Dendritic cell treated with granulocyte-macrophage colony-stimulating factor and Interleukin-4, amounts not matched to agents 40 ng/mL and 50 ng/mL, for 4 days (primary cell): ENCODE results near the gene KRTAP10-2.
"Not testable (repeated sequence)": the region's sequence is repeated elsewhere in the genome, so short reads cannot be mapped to it uniquely, and the experiment has no call there.

Experiments
- H3K27ac Mint-ChIP-seq: one replicate; pipeline ENCODE4 v1.8.0; 2022; ENCODE audit warnings: mild to moderate bottlenecking, mixed read lengths
- H3K27me3 Mint-ChIP-seq: one replicate; pipeline ENCODE4 v1.8.0; 2022; ENCODE audit warnings: mild to moderate bottlenecking, mixed read lengths
- H3K36me3 Mint-ChIP-seq: one replicate; pipeline ENCODE4 v1.8.0; 2022; ENCODE audit warnings: low read depth, mixed read lengths
- H3K4me1 Mint-ChIP-seq: one replicate; pipeline ENCODE4 v1.8.0; 2022; ENCODE audit warnings: low read depth, mixed read lengths
- H3K4me3 Mint-ChIP-seq: one replicate; pipeline ENCODE4 v1.8.0; 2022; ENCODE audit warnings: mild to moderate bottlenecking, moderate library complexity, mixed read lengths
- H3K9me3 Mint-ChIP-seq: one replicate; pipeline ENCODE4 v1.8.0; 2022; ENCODE audit warnings: mixed read lengths
- intact Hi-C: fragments of 100-400 bp; cut with micrococcal nuclease; formaldehyde crosslinking; loops from one replicate; pipeline ENCODE4 v1.15.0; 2022

The KRTAP10-2 gene

DNA sequence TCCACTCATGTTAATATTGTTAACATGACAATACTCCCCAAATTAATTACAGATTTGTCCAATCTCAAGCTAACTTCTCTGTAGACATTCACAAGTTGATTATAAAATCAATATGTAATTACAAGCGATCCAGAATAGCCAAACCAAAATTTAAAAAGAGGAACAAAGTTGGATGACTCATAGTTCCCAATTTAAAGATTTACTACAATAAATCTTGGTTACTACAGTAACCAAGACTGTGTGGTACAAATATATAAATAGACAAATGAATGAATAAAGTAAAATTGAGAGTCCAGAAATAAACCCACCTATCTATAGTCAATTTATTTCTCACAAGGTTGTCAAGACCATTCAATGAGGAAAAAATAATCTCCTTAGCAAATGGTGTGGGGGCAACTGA is 15.1 kb upstream of the KRTAP10-2 start:
- intact Hi-C loops = no loop called here
- H3K27me3 Mint-ChIP-seq = peaks cover 15% of the 10 kb centered on the region
- peaks cover 8% of the 10 kb centered on the region for H3K4me1 Mint-ChIP-seq
- H3K9me3 Mint-ChIP-seq = peaks cover 9% of the 10 kb centered on the region
- no peak overlapping the region for H3K27ac Mint-ChIP-seq
- no peaks in the 10 kb centered on the region for H3K36me3 Mint-ChIP-seq
- H3K4me3 Mint-ChIP-seq = no peak overlapping the region

DNA sequence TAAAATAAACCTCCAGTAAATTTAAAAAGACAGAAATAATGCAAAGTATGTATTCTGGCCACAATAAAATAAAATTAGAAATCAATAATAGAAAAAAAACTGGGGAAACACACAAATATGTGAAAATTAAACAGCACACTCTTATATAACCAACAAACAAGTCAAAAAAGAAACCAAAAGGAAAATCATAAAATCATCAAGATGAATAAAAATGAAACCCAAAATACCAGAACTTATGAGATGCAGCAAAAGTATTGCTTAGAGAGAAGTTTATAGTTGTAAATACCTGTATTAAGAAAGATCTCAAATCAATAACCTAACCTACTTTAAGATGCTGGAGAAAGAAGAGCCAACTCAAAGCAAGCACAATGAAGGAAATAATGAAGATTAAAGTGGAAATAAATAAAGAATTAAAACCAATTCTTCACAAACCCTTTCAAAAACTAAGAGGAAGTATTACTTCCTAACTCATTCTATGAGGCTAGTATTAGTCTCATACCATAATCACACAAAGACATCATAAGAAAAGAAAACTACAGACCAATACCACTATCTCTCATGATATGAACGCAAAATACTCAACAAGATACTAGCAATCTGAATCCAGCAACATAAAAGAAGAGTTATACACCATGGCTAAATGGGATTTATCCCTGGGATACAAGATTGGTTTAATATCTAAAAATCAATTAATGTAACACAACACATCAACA is 13.7 kb upstream of the KRTAP10-2 start:
- H3K4me3 Mint-ChIP-seq = no peak overlapping the region
- no peaks in the 10 kb centered on the region for H3K36me3 Mint-ChIP-seq
- H3K4me1 Mint-ChIP-seq = peaks cover 8% of the 10 kb centered on the region
- H3K27me3 Mint-ChIP-seq = peaks cover 20% of the 10 kb centered on the region
- H3K27ac Mint-ChIP-seq = peak overlapping the region; percentile 73
- intact Hi-C loops = no loop called here
- peaks cover 19% of the 10 kb centered on the region for H3K9me3 Mint-ChIP-seq

DNA sequence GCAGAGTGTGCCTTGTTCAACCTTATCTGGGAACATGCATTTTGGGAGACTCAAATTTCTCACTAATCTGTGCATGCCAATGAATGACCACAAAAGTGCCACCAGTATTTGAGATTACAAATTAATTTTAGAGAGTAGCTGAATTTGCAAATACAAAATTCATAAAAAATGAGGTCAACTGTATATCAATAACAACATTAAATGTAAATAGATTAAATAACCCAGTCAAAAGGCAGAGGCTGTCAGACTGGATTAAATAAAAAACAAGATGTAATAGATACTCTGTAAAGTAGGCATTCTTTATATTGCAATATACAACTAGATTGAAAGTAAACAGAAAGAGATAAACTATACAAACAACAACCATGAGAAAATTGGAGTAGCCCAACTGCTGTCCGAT is 12.8 kb upstream of the KRTAP10-2 start:
- Mint-ChIP-seq H3K36me3 (no peaks in the 10 kb centered on the region), H3K27ac (no peak overlapping the region), H3K9me3 (peaks cover 19% of the 10 kb centered on the region), H3K4me3 (no peak overlapping the region), H3K27me3 (peaks cover 21% of the 10 kb centered on the region), H3K4me1 (peaks cover 8% of the 10 kb centered on the region)
- intact Hi-C loops = no loop called here

DNA sequence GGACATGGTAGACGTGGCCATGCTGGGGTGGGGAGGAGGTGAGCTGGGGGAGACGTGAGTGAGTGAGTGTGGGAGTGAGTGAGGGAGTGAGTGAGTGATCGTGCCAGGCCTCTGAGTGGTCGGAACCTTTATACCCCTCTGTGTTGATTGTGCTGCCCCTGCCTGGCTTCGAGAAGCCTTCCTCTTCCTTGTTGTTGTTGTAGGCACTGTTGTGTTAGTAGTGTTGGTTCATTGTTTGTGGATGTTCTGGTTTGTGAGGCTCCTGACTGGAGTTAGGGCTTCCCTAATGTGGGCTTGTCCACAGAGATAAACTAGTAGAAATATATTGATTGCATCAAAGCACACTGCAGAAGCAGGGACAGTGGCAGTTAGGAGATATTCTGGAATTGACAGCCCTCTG is 7.4 kb upstream of the KRTAP10-2 start, which contains the start of gene KRTAP10-3:
Gene KRTAP10-3 (minus strand): TSS at position 101 of the 400 bp plus-strand sequence. CDS start 80 bp downstream, at position 21.
- Mint-ChIP-seq H3K4me1 (no peaks in the 10 kb centered on the region), H3K36me3 (no peaks in the 10 kb centered on the region), H3K27me3 (peaks cover 36% of the 10 kb centered on the region), H3K27ac (no peak within 1 kb of the TSS), H3K4me3 (no peak within 1 kb of the TSS), H3K9me3 (peaks cover 19% of the 10 kb centered on the region)
- intact Hi-C loops = no loop called here

DNA sequence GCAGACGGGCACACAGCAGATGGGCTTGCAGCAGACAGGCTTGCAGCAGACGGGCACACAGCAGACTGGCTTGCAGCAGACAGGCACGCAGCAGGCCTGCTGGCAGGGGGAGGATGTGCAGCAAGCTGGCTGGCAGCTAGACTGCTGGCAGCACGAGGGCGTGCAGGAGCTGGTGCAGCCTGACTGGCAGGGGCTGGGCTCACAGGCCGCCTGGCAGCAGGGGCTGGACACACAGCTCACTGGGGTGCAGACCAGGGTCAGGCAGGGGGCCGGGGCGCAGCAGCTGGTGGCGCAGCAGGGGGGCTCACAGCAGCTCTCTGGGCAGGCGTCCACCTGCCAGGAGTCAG is 7.0 kb upstream of the KRTAP10-2 start:
- H3K4me3 Mint-ChIP-seq, H3K4me1 Mint-ChIP-seq, H3K27ac Mint-ChIP-seq, H3K36me3 Mint-ChIP-seq, intact Hi-C loops: not testable (repeated sequence)
- H3K27me3 Mint-ChIP-seq = peaks cover 37% of the 10 kb centered on the region
- peaks cover 19% of the 10 kb centered on the region for H3K9me3 Mint-ChIP-seq

DNA sequence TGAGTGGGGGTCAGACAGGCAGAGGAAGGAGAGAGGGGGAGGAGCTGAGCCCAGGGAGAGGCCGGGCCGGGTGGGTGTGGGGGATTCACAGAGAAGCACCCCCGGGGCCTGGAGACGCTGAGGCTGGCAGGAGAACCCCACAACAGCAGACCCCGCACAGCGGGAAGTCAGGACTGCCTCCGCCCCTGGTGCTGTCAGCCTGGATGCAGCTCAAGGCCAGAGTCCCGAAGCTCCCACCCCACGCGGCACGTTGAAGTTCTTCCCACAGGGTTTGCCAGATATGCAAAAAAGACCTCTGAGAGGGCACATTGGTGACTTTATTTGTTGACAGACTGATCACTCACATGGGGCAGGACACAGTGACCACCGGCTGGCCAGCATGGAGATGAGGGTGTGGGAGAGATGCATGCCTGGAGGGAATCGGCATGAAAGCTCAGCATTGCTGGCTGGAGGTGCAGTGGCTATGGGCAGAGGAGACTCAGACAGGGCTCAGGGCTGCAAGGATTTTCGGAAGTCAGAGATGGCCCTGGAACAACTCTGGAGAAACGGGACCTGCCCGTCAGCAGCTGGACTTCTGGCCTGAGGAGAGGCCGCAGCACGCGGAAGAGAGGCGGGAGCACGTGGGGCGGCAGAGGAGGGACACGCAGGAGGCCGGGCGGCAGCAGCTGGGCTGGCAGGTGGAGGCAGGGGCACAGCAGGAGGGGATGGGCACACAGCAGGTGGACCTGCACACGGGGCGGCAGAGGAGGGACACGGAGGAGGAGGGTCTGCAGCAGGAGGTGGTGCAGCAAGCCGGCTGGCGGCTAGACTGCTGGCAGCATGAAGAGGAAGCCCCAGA is 6.4 kb upstream of the KRTAP10-2 start:
- Mint-ChIP-seq H3K36me3 (no peaks in the 10 kb centered on the region), H3K4me3 (no peak overlapping the region), H3K27me3 (peaks cover 40% of the 10 kb centered on the region), H3K27ac (no peak overlapping the region), H3K4me1 (no peaks in the 10 kb centered on the region), H3K9me3 (peaks cover 18% of the 10 kb centered on the region)
- intact Hi-C loops = no loop called here

DNA sequence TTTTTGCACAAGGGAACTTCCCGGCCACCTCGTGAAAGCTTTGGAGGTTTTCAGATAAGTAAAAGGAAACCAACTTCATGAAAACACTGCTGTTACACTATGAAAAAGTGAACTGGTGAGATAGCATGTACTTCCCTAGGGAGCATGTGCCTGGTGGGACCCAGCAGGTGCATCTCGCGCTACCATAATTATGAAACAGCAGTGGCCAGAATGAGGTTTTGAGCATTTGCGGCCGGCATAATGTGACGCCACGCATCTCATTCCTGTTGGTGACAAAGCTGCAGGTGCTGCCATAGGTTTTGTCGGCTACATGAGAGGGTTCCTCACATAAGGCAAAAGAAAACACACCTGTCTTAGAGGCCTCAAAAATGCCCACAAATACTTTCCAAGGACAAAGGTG is 5.6 kb upstream of the KRTAP10-2 start:
- Mint-ChIP-seq H3K36me3 (no peaks in the 10 kb centered on the region), H3K4me1 (no peaks in the 10 kb centered on the region), H3K27me3 (peaks cover 46% of the 10 kb centered on the region), H3K27ac (no peak overlapping the region), H3K9me3 (peaks cover 10% of the 10 kb centered on the region), H3K4me3 (no peak overlapping the region)
- intact Hi-C loops = no loop called here

DNA sequence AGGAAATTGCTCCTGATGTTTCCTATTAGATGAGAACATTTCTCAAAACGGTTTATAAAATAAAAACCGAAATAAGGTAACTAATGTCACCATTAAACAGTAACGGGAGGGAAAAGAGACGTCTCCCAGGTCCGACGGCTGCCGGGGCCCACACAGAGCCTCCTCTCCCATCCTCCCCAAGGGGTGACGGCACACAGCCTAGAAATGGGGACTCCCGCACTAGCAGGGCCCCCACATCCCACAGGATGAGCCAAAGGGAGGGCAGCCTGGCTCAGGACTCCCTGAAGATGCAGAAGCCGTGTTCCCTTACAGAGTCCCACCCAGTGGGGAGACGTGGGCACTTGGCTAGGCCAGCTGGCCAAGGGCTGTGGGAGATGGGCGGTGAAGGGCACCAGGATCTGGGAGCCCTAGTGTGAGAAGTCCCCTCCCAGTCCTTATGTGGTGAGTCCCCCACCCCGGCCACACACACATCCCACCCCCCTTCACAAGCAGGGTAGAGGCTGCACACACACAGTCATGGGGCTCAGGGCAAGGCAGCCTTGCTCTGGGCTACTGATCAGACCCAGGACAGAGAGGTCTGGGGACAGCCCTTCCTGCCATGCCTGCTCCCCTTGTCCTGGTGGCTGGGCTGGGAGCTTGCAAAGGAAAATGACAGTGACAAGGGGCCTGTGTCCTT is 4.0 kb upstream of the KRTAP10-2 start:
- Mint-ChIP-seq H3K9me3 (peaks cover 1% of the 10 kb centered on the region), H3K4me1 (no peaks in the 10 kb centered on the region), H3K36me3 (no peaks in the 10 kb centered on the region), H3K27me3 (peaks cover 49% of the 10 kb centered on the region), H3K4me3 (no peak overlapping the region), H3K27ac (no peak overlapping the region)
- intact Hi-C loops = no loop called here

DNA sequence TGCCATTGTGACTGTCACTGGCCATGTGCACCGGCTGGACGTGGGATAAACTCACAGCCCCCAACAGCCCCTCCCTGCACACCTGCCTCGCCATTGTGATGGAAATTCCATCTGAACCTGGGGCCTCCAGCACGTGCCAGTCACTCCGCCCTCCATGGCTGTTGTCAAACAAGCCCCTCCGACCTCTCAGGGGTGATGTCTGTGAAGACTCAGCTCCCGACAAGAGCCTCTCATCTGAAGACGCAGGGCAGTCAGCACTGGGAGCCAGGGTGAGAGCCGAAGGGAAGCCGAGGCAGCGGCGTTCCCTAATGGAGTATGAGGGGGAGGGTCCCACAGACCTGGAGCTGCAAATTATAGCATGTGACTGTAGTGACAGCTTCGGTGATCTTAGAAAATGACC is 1.4 kb upstream of the KRTAP10-2 start:
- peaks cover 57% of the 10 kb centered on the region for H3K27me3 Mint-ChIP-seq
- no peaks in the 10 kb centered on the region for H3K36me3 Mint-ChIP-seq
- H3K27ac Mint-ChIP-seq = no peak overlapping the region
- peaks cover under 1% of the 10 kb centered on the region for H3K9me3 Mint-ChIP-seq
- no peak overlapping the region for H3K4me3 Mint-ChIP-seq
- no peaks in the 10 kb centered on the region for H3K4me1 Mint-ChIP-seq
- intact Hi-C loops = no loop called here

DNA sequence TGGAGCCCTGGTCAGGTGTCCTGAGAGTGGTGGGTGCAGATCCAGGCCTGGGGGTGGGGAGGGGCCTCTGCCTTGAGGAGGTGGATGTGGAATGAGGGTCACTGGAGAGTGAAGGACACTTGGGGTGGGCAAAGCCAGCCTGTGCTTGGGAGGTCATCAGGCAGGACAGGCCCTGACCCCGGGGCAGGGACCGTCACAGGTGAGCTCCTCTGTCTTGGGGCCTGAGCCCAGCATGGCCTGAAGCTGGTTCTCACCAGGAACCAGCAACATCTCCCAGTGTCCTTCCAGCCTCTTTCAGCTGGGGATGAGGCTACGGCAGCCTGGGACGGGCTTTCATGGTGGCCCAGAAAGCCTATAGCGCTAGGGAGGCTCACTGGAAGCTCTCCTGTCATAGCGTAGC is 831 bp upstream of the KRTAP10-2 start:
- peaks cover 6% of the 10 kb centered on the region for H3K9me3 Mint-ChIP-seq
- no peaks in the 10 kb centered on the region for H3K4me1 Mint-ChIP-seq
- H3K36me3 Mint-ChIP-seq = no peaks in the 10 kb centered on the region
- H3K27me3 Mint-ChIP-seq = peaks cover 58% of the 10 kb centered on the region
- no peak overlapping the region for H3K27ac Mint-ChIP-seq
- H3K4me3 Mint-ChIP-seq = no peak overlapping the region
- intact Hi-C loops = no loop called here

DNA sequence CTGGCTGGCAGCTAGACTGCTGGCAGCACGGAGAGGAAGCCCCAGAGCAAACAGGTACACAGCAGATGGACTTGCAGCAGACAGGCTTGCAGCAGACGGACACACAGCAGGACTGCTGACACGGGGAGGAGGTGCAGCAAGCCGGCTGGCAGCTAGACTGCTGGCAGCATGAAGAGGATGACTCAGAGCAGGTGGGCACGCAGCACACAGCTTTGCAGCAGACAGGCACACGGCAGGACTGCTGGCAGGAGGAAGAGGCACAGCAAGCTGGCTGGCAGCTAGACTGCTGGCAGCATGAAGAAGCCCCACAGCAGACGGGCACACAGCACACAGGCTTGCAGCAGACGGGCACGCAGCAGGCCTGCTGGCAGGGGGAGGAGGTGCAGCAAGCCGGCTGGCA is 498 bp downstream of the KRTAP10-2 start:
- intact Hi-C loops = no loop called here
- H3K36me3 Mint-ChIP-seq = no peaks in the 10 kb centered on the region
- no peak overlapping the region for H3K27ac Mint-ChIP-seq
- peaks cover 64% of the 10 kb centered on the region for H3K27me3 Mint-ChIP-seq
- peaks cover 15% of the 10 kb centered on the region for H3K9me3 Mint-ChIP-seq
- H3K4me3 Mint-ChIP-seq = no peak overlapping the region
- no peaks in the 10 kb centered on the region for H3K4me1 Mint-ChIP-seq

DNA sequence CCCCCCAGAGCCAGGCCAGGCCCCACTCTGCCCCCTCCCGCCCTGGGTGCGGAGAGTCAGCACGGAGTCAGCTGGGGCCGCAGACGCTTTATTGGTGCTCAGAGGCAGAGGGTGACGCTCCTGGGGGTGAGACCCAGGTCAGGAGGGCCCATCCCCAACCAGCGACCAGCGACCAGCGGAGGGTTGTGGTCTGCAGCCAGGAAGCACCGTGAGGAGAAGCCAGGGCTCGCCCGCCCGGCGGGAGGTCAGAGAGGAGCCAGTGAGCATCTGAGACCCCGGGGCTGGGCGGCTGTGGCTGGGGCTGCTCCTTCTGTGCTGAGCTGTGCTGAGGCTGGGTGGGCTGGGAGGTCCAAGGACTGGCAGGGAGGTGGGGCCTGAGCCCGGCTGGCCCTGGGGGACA is 1.0 kb downstream of the KRTAP10-2 start:
- H3K4me3 Mint-ChIP-seq, H3K27ac Mint-ChIP-seq, H3K4me1 Mint-ChIP-seq, H3K36me3 Mint-ChIP-seq, intact Hi-C loops: not testable (repeated sequence)
- peaks cover 63% of the 10 kb centered on the region for H3K27me3 Mint-ChIP-seq
- peaks cover 15% of the 10 kb centered on the region for H3K9me3 Mint-ChIP-seq

DNA sequence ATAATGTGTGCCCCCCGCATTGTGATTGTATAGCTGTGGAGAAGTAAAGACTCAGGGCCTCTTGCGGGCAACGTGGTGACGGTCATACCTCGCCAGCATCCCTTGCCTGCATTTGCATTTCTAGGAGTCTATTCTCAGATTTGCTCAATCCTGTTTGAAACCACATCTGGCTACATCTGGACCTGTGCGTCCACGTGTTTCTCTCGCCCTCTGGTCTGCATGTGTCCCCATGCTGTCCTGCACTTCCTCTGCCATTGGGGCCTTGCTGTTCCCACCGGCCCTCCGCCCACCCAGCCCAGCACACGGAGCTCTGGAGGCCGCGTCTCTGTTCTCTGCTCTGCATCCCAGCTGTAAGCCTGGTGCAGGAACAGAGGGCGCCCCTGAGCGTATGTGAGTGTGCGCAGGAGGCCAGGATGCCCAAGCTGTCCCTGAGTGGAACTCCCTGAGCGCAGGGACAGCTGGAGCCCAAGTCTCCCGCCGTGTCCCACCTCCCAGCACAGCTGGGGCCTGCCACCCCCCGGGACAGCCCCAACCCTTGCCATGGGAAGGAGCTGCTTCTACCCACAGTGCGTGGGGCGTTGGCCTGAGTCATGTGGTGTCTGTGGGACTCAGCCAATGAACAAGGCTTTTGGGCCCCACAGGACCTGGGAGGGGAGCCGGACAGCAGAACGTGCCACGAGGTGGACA is 1.6 kb downstream of the KRTAP10-2 start:
- intact Hi-C loops = no loop called here
- Mint-ChIP-seq H3K27ac (no peak overlapping the region), H3K27me3 (peaks cover 63% of the 10 kb centered on the region), H3K9me3 (peaks cover 15% of the 10 kb centered on the region), H3K36me3 (no peaks in the 10 kb centered on the region), H3K4me1 (no peaks in the 10 kb centered on the region), H3K4me3 (no peak overlapping the region)

DNA sequence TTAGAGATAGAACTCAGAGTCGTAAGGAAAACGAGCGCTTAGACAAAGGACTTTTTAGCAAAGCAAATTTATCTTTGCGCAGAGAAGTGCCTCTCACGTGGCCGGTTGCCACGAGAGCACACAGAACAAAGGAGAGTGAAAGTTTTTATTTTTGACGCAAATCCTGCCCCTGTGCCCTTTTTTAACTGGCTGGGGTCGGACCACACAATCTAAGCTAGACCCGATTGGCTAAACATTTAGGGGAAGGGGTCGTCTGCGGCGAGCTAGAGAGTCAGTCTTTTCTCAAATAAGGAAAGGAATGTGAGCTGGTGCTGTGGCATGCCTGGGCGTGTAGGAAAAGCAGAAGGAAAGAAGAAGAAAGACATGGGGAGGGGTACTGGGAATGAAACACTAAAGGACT is 2.4 kb downstream of the KRTAP10-2 start:
- Mint-ChIP-seq H3K27ac (no peak overlapping the region), H3K36me3 (no peaks in the 10 kb centered on the region), H3K4me1 (no peaks in the 10 kb centered on the region), H3K9me3 (peaks cover 15% of the 10 kb centered on the region), H3K27me3 (peaks cover 60% of the 10 kb centered on the region), H3K4me3 (no peak overlapping the region)
- intact Hi-C loops = no loop called here
